K562 (cell line): Measurements from ENCODE around the gene SVOP. TPM values are rescaled to one million over a fixed set of nuclear protein-coding genes. Genes with fewer than 3 reads are reported as not detected.

ENCODE experiments used
- ATAC-seq: fragments of 200-7000 bp; cut with Tn5 transposase; 3 replicates; pipeline ENCODE4 v1.9.1; 2020; ENCODE audit warnings: moderate library complexity
- BruUV-seq: library from RNA; stranded (reverse); fragments of 400-500 nt; replicated peaks from 2 replicates; lab custom pipeline; 2021; lab: Mats Ljungman, UMichigan
- CTCF ChIA-PET: fragments of 300-600 bp; formaldehyde crosslinking; extraction: SDS; loops from one replicate; lab custom pipeline; 2021; ENCODE audit warnings: low intra/inter-chr PET ratio; lab: Yijun Ruan, JAX
- POLR2A ChIA-PET: fragments of 300-600, 350-650 bp; sonication (Branson Sonifier 250); formaldehyde crosslinking; extraction: SDS; loops from one replicate; lab custom pipeline; 2021; ENCODE audit warnings: antibody characterized with exemption, inconsistent platforms; lab: Yijun Ruan, JAX
- DNase-seq, 4 experiments: peaks; one replicate each; pipeline versions ENCODE4 v3.0.0 to v3.0.0-alpha.2; 2011 to 2018; ENCODE audit warnings: low spot score in 3 of 4, mixed read lengths in 3 of 4; ENCODE audit errors: extremely low read depth in 1 of 4
- FAIRE-seq: peaks from 2 replicates; lab custom pipeline; 2011; peaks lifted over from hg19 to GRCh38; lab: Jason Lieb, UNC
- H2AFZ ChIP-seq: 2 replicates; pipeline ENCODE4 v1.6.0; 2011; ENCODE audit warnings: low read depth, low read length, control low read depth, inconsistent platforms
- H3K27ac ChIP-seq: fragments of 200-600 bp; 3 replicates; pipeline ENCODE4 v1.8.0; 2011; ENCODE audit warnings: low read depth, mild to moderate bottlenecking, control low read depth, inconsistent platforms, low read length, moderate library complexity, mixed read lengths; ENCODE audit errors: extremely low read depth
- H3K27me3 ChIP-seq, 2 experiments: fragments of 300-600 bp in 1 of 2; 2 replicates in 1 of 2; 3 replicates in 1 of 2; pipeline versions ENCODE4 v1.6.0 to v1.8.0; 2011; ENCODE audit warnings: inconsistent platforms in 2 of 2, low read length in 2 of 2, mild to moderate bottlenecking in 1 of 2, mixed read lengths in 1 of 2, moderate library complexity in 1 of 2; ENCODE audit not compliant: control insufficient read depth in 2 of 2, insufficient read depth in 2 of 2
- H3K36me3 ChIP-seq: fragments of 300-600 bp; 3 replicates; pipeline ENCODE4 v1.8.0; 2011; ENCODE audit warnings: mild to moderate bottlenecking, low read length, inconsistent platforms; ENCODE audit not compliant: control insufficient read depth, insufficient read depth
- H3K4me1 ChIP-seq, 2 experiments: fragments of 200-600 bp in 1 of 2; replicated peaks in 1 of 2; 2 replicates in 1 of 2; 3 replicates in 1 of 2; pipeline versions ENCODE4 v1.5.1 to v1.8.0; 2011; ENCODE audit warnings: inconsistent platforms in 2 of 2, low read length in 2 of 2, mild to moderate bottlenecking in 1 of 2, mixed read lengths in 1 of 2, moderate library complexity in 1 of 2; ENCODE audit not compliant: control insufficient read depth in 2 of 2, insufficient read depth in 2 of 2
- H3K4me2 ChIP-seq: 2 replicates; pipeline ENCODE4 v1.6.1; 2011; ENCODE audit warnings: low read length, control low read depth, inconsistent platforms, mixed read lengths; ENCODE audit not compliant: insufficient read depth
- H3K4me3 ChIP-seq: fragments of 200-600 bp; sonication (generic), shearing (Covaris generic); 2 replicates; pipeline ENCODE4 v1.5.1; 2016; ENCODE audit warnings: control low read depth, inconsistent platforms
- H3K79me2 ChIP-seq: fragments of 200-600 bp; 3 replicates; pipeline ENCODE4 v1.8.0; 2011; ENCODE audit warnings: low read length, inconsistent platforms; ENCODE audit not compliant: control insufficient read depth, insufficient read depth
- H3K9ac ChIP-seq, 2 experiments: 2 replicates each; pipeline versions ENCODE4 v1.6.0 to v1.6.1; 2011; ENCODE audit warnings: low read depth in 2 of 2, low read length in 2 of 2, control low read depth in 1 of 2, inconsistent platforms in 1 of 2, mild to moderate bottlenecking in 1 of 2, mixed read lengths in 1 of 2; ENCODE audit not compliant: insufficient read depth in 1 of 2
- H3K9me1 ChIP-seq: one replicate; pipeline ENCODE4 v1.6.0; 2011; ENCODE audit warnings: inconsistent platforms, mild to moderate bottlenecking, low read length, moderate library complexity; ENCODE audit not compliant: control insufficient read depth, insufficient read depth
- H3K9me3 ChIP-seq: replicated peaks from 2 replicates; pipeline ENCODE4 v1.5.1; 2011; ENCODE audit warnings: low read depth, low read length, inconsistent platforms; ENCODE audit not compliant: control insufficient read depth, insufficient read depth
- H4K20me1 ChIP-seq: replicated peaks from 2 replicates; pipeline ENCODE4 v1.6.1; 2011; ENCODE audit warnings: low read length, inconsistent platforms, mixed read lengths; ENCODE audit not compliant: control insufficient read depth, insufficient read depth
- ATF7 ChIP-seq: fragments of 450-650 bp; IDR thresholded peaks from 2 replicates; pipeline ENCODE4 v1.7.1; 2014; ENCODE audit warnings: mild to moderate bottlenecking, moderate library complexity
- EWSR1 ChIP-seq: fragments of 450-650 bp; IDR thresholded peaks from 2 replicates; pipeline ENCODE4 v1.6.1; 2018; ENCODE audit warnings: borderline replicate concordance, mild to moderate bottlenecking, low read depth, moderate library complexity; ENCODE audit not compliant: partially characterized antibody
- HSF4 ChIP-seq: fragments of 250-450 bp; sonication (Bioruptor Pico); IDR thresholded peaks from 2 replicates; pipeline ENCODE4 v2.1.2; 2022; ENCODE audit warnings: mild to moderate bottlenecking, moderate library complexity, borderline replicate concordance
- LARP7 ChIP-seq: fragments of 450-650 bp; IDR thresholded peaks from 2 replicates; pipeline ENCODE4 v1.6.1; 2016
- MAZ ChIP-seq, 2 experiments: fragments of 450-650 bp in 1 of 2; sonication (generic) in 1 of 2; formaldehyde crosslinking; IDR thresholded peaks in 1 of 2; conservative IDR thresholded peaks in 1 of 2; 2 replicates each; pipeline versions ENCODE4 v1.4.0 to v1.5.0; 2020; ENCODE audit warnings: mild to moderate bottlenecking in 1 of 2, missing genetic modification reagents in 1 of 2
- PCBP2 ChIP-seq: fragments of 200-400 bp; formaldehyde crosslinking; IDR thresholded peaks from 2 replicates; pipeline ENCODE4 v1.6.1; 2018; ENCODE audit warnings: low read length, low read depth, mild to moderate bottlenecking, moderate library complexity; ENCODE audit not compliant: poor library complexity, severe bottlenecking
- POLR2H ChIP-seq: IDR thresholded peaks from 2 replicates; pipeline ENCODE4 v1.6.1; 2016; ENCODE audit warnings: missing genetic modification characterization, low read depth, mild to moderate bottlenecking, control low read depth, missing compliant biosample characterization, moderate library complexity
- U2AF1 ChIP-seq: fragments of 200-400 bp; formaldehyde crosslinking; optimal IDR thresholded peaks from 2 replicates; pipeline ENCODE3; 2017; ENCODE audit warnings: mild to moderate bottlenecking, low read depth, low read length, moderate library complexity
- ZNF184 ChIP-seq: sonication (generic); formaldehyde crosslinking; IDR thresholded peaks from 2 replicates; pipeline ENCODE4 v1.5.0; 2020; ENCODE audit warnings: missing genetic modification reagents
- ZNF282 ChIP-seq: sonication (generic); formaldehyde crosslinking; IDR thresholded peaks from 2 replicates; pipeline ENCODE4 v1.8.1; 2023; ENCODE audit warnings: missing genetic modification reagents
- WGBS: fragments of 100-300 bp; shearing (Covaris generic); methylation state at CpG from one replicate; pipeline ENCODE4 v1.1.6; 2016; ENCODE audit warnings: low coverage, mixed read lengths; ENCODE audit not compliant: insufficient coverage; ENCODE audit errors: missing lambda C conversion rate; 5-methylcytosine and 5-hydroxymethylcytosine counted together
- in situ Hi-C: fragments of 300-500 bp; cut with MboI; formaldehyde crosslinking; loops from 4 replicates; pipeline ENCODE4 v1.15.0; 2018; ENCODE audit warnings: inconsistent platforms, mixed read lengths
- intact Hi-C: fragments of 100-400 bp; cut with micrococcal nuclease; formaldehyde crosslinking; loops from 2 replicates; pipeline ENCODE4 v1.14.2; 2022
- polyA plus RNA-seq, 8 experiments: library from polyadenylated mRNA; depleted of rRNA in 4 of 8; stranded (reverse) in 5 of 8; unstranded in 3 of 8; fragments of >200 nt; fragmentation: Nextera tagmentation in 2 of 8; fragmentation: Illumina TruSeq in 1 of 8; extraction: Ambion mirVana in 2 of 8; extraction: Trizol in 1 of 8; gene quantifications; 2 replicates each; pipeline versions ENCODE4 v1.2.1 to v1.2.3, GENCODE V29; 2011 to 2014; ENCODE audit warnings: inconsistent platforms in 1 of 8, missing spikeins in 1 of 8
- total RNA-seq, 7 experiments: library from RNA; depleted of rRNA in 6 of 7; stranded (reverse); fragments of >200 nt in 6 of 7; fragmentation: Illumina TruSeq in 2 of 7; extraction: Trizol in 2 of 7; gene quantifications; 2 replicates each; pipeline versions ENCODE4 v1.2.1 to v1.2.3, GENCODE V29; 2011 to 2021; ENCODE audit warnings: low replicate concordance in 1 of 7
- TF ChIP-seq, protein P1 (sequence below), 2 experiments: IDR thresholded peaks; 2 replicates each; pipeline ENCODE4 v1.6.1; 2012; ENCODE audit warnings: improper control_type of control experiment in 2 of 2, low read depth in 2 of 2, low read length in 2 of 2, borderline replicate concordance in 1 of 2
- TF ChIP-seq, protein P2 (sequence below): sonication (generic); formaldehyde crosslinking; IDR thresholded peaks from 2 replicates; pipeline ENCODE4 v1.8.1; 2023; ENCODE audit warnings: mild to moderate bottlenecking, missing genetic modification reagents

The SVOP gene
- total and polyA plus RNA-seq, 9 of the 15 experiments (the other 6 are each of a cell fraction or from before 2014, with no cell fraction given): 0.01 to 0.09 (median 0.06) TPM; not detected in 1

DNA sequence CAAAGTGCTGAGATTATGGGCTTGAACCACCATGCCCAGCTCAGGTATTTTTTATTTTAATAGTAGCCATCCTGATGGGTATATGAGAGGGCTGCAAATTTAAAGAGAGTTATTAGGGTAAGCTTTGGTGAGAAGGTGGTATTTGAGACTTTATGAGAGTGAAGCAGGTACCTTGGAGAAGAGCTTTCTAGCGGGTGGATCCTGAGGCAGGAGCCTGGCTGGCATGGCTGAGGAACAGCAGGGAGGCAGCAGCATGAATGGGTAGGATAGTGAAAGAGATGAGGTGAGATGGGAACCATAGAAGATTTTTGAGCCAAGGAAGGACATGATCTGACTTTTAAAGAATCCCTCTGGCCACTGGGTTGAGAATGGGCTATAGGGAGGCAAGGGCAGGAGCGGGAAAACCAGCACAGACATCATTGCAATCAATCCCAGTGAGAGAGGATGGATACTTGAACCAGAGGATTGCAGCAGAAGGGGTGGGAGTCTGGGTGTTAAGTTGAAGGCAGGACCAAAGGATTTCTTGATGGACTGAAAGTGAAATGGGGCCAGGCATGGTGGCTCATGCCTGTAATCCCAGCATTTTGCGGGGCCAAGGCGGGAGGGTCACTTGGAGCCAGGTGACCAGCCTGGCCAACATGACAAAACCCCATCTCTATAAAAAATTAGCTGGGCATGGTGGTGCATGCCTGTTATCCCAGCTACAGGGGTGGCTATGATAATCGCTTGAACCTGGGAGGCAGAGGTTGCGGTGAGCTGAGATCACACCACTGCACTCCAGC is 5.7 kb downstream of the SVOP start:
- 2% methylated on average over 6 of the region's 6 CpGs for WGBS
- intact Hi-C loops (loop anchor here (10.0 kb wide), 1 partner anchor 80 kb away; the partner anchor contains the start of genes ALKBH2 and UNG), in situ Hi-C loops (no loop called here)
- POLR2A ChIA-PET: no interaction called here
- no TSS peak for BruUV-seq
- Histone ChIP-seq H3K9ac (no peak overlapping the region), H3K79me2 (no peaks in the 10 kb centered on the region), H3K4me2 (no peak overlapping the region), H3K9me1 (no peaks in the 10 kb centered on the region), H2AFZ (no peak overlapping the region), H3K4me3 (no peak overlapping the region), H3K9me3 (no peaks in the 10 kb centered on the region), H3K4me1 (no peaks in the 10 kb centered on the region), H3K27me3 (peaks cover 3 to 27% of the 10 kb centered on the region in 2 experiments; a peak in 4 of 5 replicates), H3K36me3 (no peaks in the 10 kb centered on the region), H3K27ac (no peak overlapping the region), H4K20me1 (0 out of 2 replicates have a peak, but pooled peaks cover 3% of the 10 kb centered on the region)
- ATAC-seq: no peak
- TF ChIP-seq PCBP2: no peak
- TF ChIP-seq, protein P1, sequence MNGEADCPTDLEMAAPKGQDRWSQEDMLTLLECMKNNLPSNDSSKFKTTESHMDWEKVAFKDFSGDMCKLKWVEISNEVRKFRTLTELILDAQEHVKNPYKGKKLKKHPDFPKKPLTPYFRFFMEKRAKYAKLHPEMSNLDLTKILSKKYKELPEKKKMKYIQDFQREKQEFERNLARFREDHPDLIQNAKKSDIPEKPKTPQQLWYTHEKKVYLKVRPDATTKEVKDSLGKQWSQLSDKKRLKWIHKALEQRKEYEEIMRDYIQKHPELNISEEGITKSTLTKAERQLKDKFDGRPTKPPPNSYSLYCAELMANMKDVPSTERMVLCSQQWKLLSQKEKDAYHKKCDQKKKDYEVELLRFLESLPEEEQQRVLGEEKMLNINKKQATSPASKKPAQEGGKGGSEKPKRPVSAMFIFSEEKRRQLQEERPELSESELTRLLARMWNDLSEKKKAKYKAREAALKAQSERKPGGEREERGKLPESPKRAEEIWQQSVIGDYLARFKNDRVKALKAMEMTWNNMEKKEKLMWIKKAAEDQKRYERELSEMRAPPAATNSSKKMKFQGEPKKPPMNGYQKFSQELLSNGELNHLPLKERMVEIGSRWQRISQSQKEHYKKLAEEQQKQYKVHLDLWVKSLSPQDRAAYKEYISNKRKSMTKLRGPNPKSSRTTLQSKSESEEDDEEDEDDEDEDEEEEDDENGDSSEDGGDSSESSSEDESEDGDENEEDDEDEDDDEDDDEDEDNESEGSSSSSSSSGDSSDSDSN (IDR thresholded peaks at IDR 0.05; ENCODE audit: borderline replicate concordance in 1 of 2, low read depth in 2 of 2, low read length in 2 of 2): no peak
- no peak for TF ChIP-seq LARP7
- TF ChIP-seq, protein P2, sequence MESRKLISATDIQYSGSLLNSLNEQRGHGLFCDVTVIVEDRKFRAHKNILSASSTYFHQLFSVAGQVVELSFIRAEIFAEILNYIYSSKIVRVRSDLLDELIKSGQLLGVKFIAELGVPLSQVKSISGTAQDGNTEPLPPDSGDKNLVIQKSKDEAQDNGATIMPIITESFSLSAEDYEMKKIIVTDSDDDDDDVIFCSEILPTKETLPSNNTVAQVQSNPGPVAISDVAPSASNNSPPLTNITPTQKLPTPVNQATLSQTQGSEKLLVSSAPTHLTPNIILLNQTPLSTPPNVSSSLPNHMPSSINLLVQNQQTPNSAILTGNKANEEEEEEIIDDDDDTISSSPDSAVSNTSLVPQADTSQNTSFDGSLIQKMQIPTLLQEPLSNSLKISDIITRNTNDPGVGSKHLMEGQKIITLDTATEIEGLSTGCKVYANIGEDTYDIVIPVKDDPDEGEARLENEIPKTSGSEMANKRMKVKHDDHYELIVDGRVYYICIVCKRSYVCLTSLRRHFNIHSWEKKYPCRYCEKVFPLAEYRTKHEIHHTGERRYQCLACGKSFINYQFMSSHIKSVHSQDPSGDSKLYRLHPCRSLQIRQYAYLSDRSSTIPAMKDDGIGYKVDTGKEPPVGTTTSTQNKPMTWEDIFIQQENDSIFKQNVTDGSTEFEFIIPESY: no peak
- TF ChIP-seq ZNF184 (CRISPR knock-in tag): no peak
- TF ChIP-seq ATF7: no peak
- TF ChIP-seq EWSR1: no peak
- no peak for TF ChIP-seq HSF4 (CRISPR knock-in tag)
- no peak for TF ChIP-seq ZNF282 (CRISPR knock-in tag)
- TF ChIP-seq POLR2H: no peak
- TF ChIP-seq U2AF1: no peak
- no peak for TF ChIP-seq MAZ (CRISPR knock-in tag; conservative IDR thresholded peaks at IDR 0.05 in 1 of 2, IDR thresholded peaks at IDR 0.05 in 1 of 2)
- no peak for FAIRE-seq
- no peak for DNase-seq
- CTCF ChIA-PET: no interaction called here
